Activated CD4-positive, CD25-positive, alpha-beta regulatory T cell treated with anti-CD3 and anti-CD28 coated beads, Interleukin-2, amount 50 U/mL, for 72 hours (primary cell): ENCODE results near the gene CNTNAP3B.
"Not testable (repeated sequence)": the region's sequence is repeated elsewhere in the genome, so short reads cannot be mapped to it uniquely, and the experiment has no call there.

Experiments
- DNase-seq: peaks from one replicate; pipeline ENCODE4 v3.0.0; 2021

Gene CNTNAP3B

DNA sequence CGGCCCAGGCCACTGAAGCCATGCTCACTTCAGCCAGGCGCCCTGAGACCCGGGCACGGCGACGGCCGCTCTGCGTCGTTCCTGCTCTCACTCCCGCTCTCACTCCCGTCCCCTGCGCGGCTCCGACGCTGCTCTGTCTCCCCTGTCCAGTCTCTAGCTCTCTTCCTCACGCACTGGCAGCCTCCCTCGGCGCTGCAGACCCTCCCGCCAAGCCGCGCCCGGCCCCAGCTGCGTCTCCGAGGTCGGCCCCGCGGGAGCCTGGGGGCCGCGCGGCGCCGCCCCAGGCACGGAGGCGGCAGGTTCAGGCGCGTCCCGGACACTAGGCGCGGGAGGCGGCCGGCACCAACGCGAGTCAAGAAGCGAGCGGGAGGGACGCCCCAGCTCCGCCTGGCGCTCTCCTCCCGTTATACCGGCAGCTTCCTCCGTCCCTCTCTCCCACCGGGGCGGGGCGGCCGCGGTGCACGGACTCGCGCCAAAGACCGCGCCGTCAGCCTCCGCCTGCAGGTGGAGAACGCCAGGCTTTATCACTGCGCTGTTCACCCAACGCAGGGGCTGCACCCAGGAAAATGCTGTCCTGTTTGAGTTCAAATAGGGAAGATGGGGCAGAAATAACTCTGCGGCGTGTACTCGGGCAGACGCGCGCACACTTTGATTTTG is at the start of gene CNTNAP3B:
Gene CNTNAP3B (minus strand): TSS at position 354 of the 657 bp plus-strand sequence. CDS start 332 bp downstream, at position 22.
- not testable (repeated sequence) for DNase-seq

DNA sequence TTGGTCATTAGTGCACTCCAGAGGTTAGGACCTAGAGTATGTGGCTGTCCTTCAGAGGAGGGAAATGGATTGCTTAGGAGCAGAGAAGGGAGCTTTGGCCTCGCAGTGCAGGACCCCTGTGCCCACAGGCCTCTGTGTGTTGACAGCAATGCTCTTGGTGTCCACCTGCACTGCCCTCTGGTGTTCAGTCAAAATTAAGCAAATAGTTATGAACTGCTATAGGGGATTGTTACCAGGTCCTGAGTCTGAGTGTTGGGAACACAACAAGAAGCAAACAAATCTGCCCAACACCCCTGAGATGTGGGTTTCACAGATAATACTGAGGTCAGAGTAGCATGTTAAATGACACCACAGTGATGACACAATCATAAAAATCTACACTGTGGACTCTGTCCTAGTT is 31.1 kb upstream of the CNTNAP3B start:
- DNase-seq: not testable (repeated sequence)

DNA sequence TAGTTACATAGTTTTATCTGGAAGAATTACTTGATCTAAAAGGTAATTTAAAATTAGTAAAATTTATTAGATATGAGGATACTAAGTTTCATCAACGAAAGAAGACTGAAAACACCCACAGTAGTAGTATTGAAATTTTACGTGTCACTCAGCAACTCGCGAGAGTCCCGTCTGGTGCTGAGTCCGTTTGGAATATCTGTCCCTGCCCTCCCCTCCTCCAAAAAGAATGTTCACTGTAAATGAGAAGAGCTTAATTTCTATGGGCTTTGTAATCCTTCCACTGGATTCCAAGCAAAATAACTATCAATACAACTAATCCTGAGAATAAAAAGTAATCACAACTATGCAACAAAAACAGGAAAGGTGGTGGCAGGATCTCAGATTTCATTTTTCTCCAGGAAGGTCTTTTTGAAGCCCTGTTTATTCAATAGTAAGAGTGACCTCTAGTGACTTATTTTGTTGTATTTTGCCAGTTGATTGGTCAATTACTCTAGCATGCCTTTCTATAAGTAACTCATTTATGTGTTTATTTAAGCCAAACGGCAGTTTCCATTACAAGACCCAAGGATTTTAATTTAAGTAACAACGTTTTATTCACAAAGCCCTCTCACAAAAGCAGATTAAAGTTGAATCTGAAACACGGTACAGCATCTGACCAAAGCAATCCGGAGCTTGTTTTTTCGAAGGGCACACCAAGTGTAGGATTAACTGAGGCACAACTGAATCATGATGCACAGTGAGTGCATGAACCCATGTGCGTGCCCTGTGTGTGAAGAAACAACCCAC is 2.0 kb downstream of the CNTNAP3B start:
- DNase-seq: not testable (repeated sequence)

DNA sequence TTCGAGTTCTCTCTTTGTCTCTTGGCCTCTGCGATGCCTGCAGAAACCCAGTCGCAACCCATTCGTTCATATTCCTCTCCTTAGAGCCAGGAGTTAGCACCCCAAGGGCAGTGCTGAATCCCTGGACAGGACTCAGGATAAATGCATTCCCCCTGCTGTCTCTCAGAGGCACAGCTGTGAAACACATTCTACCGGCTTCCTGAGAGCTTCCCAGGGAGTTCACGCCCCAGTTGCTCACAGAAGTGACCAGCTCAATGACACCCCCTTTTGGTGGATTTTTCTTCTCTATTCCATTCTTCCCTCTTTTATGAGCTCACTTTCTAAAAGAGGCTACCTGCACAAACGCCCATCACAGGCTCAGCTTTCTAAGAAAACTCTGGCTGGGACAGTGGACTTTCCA is 8.2 kb downstream of the CNTNAP3B start:
- not testable (repeated sequence) for DNase-seq

DNA sequence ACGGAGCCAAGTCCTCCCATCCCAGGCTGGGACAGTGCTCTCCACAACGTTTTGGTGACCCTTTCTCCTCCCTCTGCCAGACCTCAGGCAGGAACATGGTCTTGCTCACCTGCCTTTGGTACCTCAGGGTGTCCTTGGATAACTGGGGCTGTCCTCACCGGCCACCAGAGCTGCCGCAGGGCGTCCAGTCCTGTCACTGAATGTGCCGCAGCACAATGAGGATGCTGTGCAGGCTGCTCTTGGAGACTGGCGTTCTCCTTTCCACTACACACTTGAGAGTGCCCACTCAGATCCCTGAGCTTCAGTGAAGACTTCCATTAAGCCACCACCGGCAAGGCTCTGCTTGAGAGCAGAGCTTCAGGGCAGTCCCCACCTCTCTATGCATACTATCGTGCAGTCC is 33.3 kb downstream of the CNTNAP3B start:
- not testable (repeated sequence) for DNase-seq

DNA sequence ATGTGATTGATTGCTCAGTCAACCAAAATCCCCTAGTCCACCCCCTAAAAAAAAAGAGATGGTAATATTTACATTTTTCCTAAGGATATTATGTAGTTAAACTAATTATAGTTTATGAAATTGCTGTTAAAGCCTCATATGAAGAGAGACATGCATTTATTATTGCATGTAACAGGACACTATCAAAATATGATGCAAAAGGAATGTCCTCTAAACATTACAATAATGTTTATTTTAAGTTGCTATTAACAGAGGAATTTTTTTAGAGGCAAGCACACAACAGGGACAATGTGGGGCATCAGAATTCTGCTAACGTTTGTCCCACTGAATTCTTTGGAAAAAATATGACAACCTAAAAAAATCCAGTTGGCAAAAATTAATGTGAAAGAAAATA is 44.7 kb downstream of the CNTNAP3B start:
- not testable (repeated sequence) for DNase-seq

DNA sequence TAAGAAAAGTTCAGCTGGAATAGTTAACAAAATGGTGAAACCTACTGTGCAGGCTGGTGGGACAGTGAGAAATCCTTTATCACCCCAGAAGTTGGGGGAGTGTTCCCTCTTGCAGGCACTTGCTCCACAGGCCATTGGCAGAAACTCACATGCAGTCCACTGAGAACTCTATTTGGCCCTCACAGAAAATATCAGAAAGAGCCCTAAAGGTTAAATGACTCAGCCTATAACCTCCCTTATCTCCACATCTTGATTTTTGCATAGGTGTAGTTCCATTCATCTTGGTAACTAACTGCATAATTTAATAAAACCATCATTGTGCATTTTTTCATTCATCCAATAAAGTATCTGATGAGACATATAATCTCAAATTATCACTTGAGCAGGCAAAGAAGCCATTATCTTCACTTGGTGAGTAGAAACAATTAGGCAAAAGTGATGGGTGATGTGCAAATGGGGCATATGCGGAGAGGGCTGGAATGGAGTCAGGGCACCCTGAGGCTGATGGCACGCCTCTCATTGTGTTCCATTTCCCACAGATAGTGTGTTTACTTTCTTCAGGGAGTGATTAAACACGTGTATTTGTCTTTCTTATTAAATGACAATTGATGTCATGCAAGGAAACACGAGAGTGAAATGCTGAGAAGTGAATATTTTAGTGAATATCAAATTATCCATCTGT is 45.2 kb downstream of the CNTNAP3B start:
- not testable (repeated sequence) for DNase-seq

DNA sequence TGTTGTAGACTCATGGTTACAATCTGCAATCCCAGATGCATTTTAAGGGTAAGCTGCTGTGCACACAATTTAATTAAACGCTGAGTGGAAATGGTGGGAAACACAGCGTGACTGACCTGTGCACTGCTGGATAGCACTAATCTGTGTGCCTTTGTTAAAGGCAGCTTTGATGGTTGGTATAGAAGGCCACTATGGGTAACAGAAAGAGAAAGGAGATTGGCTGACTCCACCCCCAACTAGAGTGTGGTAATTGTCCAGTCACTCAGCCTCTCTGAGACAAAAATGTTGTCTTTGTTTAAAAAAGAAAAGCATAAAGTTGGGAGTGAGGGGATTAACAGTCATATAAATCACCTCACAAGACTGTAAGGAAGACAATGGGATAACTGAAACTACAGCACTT is 48.9 kb downstream of the CNTNAP3B start:
- not testable (repeated sequence) for DNase-seq

DNA sequence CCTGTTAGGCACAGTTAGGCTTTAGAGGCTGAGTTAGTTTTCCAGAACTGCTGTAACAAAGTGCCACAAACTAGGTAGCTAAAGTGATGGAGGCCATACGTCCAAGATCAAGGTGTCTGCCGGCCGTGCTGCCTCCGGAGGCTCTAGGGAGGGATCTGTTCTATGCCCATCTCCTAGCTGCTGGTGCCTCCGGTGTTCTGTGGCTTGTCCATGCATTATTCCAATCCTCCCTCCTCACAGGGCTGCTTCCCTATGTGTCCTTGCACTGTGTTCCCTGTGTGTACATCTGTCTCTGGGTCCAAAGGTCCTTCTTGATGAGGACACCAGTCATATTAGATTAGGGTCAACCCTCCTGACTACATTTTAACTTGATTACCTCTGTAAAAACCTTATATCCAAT is 54.4 kb downstream of the CNTNAP3B start:
- DNase-seq: not testable (repeated sequence)

DNA sequence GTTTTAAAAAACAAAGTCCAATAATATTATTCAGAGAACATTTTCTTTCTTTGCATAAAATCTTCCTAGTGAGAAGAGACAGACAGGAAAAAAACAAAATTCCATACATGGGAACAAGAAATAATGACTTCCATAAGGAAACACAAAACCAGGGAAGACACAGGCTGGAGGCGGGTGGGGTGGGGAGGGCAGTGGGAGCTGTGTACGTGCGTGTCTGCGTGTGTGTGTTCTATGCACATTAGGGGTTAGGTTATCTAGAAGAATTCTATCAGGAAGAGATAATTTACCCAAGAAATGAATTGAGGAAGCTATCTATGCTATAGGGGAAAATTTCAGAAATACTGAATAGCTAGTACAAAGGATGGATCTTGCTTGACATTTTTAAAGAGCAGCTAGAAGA is 58.2 kb downstream of the CNTNAP3B start:
- not testable (repeated sequence) for DNase-seq

DNA sequence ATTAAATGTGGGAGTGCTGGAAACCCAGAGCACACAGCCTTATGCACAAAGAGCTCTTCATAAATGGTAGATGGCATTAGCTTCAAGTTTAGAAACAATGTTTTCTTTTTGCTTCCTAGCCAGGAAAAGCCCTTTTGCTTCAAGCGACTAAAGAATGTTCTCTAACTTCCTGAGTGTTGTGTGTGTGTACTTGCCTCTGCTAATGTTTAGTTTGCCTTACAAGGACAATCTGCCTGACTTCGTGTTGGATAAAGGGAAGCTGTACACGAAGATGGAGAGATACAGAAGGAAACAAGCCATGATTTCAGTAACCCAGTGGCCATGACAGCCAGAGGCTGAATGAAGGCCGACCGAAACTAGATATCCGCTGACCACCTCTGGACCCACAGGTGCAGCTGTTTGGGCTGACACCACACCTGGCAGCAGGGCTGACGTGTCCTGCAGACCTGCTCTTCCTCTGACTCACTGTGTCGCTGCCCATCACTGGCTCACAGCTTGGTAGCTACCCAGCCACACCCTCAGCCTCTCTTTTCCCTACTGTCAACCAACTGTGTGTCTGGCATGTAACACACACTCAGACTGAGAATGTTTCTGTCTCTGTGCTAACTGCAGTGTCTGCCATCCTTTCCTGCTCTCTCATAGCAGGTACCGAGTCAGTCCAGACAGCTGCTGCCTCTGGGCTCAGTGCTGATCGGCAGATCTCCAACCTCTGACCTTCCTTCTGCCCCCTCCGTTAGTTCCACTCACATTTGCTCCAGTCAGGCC is 59.0 kb downstream of the CNTNAP3B start:
- DNase-seq: not testable (repeated sequence)

DNA sequence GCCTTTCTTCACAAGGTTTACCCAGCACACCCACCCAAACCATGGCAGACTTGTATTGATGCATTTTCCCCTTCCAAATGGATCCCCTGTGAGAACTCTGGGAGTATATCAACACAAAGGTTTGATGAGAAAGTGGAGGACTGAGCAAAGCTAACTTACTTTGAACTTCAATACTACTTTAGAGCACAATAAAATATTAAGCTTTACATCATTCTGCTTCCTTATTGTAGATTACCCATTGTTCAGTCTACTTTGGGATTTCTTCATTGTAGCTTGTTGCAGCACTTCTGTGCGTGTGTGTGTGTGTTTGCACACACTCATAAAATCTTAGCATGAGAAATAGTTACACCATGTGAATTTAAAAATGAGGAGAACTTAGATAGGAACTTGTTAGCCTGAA is 75.4 kb downstream of the CNTNAP3B start:
- not testable (repeated sequence) for DNase-seq

DNA sequence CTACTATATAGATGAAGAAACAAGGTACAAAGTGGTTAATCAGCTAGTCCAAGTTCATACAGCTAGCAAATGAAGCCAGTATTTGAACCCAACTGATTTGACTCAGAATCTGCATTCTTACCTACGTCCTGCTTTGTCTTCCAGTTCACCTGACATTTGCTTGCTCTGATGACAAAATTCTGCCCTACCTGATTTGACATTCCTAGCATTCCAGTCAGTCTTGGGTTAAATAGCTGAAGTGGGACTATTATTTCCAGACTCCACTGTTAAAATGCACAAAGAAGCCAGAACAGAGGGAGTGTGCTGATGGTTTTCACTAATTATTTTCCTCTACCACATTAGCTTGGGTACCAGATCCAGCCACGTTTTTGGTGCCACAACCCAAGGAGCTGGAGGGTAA is 78.5 kb downstream of the CNTNAP3B start:
- DNase-seq: not testable (repeated sequence)

DNA sequence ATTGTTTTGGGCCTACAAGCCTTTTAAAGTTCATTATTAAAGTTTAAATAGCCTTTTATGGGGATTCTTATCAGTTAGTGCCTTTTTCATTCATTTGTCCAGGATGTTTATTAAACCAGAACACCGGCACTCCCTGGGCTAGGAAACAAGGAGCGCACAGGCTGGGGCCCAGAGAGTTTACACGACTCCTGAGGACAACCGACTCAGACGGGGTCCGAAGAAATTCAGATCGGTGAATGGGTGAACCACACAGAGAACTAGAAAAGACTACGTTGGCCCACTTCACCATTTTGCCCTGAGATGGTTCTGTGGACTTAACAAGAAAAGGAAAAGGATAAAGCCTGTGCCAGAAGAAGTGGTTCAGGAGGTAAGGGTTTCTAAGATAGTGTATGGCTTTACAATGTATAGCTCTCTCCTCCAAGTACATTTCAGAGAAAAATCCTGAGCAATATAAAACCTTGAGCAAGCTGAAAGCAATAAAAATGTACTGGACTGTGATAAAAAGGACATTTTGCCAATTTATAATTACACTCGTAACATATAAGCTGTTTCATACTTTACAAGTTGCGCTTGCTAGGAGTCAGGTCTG is 84.7 kb downstream of the CNTNAP3B start:
- DNase-seq: not testable (repeated sequence)

DNA sequence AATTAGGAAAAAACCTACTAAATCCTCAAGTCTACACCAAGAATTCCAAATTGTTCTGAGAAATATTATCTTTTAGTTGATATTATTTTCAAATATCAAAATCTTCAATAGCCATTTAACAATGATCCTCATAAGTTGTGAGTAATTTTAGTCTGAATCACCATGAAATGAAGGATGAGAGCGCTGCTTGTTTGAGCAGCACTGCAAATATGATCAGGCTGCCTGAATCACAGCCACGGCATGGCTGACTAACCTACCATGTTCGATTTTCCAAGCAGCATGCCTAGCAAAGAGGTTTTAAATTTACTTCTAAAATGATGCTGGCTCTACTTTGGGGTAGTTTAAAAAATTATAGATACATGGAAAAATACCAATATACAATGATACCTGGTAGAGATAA is 95.7 kb downstream of the CNTNAP3B start:
- not testable (repeated sequence) for DNase-seq

DNA sequence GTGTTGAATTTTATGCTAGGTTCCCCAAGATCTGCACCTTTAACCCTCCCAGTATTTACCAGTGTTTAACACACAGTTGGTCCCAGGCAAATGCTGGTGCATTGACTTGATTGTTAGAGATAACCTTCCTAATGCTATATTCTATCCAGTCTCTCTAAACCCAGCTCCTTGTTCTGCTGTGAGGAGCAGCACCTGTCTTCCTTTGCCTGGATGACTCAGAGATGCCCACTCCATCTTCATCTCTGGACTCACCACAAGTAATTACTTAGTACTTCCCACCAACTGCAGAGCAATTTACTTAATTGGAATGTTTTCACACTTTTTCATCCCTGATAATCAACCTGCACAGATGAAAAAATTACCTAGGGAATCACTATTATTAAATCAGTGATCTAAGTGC is 108.6 kb downstream of the CNTNAP3B start:
- not testable (repeated sequence) for DNase-seq

DNA sequence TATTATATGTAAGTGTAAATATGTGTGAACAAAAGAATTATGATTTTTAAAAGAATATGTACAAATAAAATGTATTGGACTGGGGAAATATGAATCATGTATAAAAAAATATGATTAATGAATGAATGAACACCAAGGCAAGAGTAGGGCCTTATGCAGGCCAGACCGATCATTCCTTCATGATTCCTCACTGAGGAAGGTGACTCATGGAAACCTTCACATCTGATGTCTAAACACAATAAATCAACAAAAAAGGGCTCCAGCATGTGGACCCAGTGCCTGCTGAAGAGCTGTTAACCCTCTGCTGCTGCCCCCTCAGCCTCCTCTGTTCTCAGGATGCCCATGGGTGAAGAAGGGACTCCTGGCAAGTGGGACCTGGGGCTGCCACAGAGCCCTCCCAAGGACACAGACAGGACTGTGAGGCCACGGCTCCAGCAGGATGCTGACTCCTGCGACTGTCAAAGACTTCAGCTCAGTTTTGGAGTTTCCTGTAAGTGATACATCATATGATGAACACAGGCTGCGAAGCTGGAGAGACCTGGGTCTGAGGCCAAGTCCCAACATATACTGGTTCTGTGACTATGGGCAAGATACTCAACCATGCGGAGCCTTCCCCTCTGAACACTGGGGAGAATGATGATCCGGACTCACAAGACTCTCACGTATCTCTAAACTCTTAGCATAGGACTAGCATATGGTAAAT is 110.9 kb downstream of the CNTNAP3B start:
- DNase-seq: not testable (repeated sequence)

DNA sequence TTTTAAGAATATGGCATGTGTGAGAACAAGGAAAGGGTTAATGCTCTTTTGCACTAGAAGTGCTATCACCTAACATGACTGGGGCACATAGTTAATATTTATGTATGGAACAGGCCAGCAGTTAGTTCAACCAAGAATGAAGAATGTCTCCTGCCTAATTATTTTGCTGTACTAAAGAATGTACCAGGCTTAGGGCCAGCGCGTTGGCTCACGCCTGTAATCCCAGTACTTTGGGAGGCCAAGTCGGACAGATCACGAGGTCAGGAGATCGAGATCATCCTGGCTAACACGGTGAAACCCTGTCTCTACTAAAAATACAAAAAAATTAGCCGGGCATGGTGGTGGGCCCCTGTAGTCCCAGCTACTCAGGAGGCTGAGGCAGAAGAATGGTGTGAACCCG is 114.9 kb downstream of the CNTNAP3B start:
- not testable (repeated sequence) for DNase-seq

DNA sequence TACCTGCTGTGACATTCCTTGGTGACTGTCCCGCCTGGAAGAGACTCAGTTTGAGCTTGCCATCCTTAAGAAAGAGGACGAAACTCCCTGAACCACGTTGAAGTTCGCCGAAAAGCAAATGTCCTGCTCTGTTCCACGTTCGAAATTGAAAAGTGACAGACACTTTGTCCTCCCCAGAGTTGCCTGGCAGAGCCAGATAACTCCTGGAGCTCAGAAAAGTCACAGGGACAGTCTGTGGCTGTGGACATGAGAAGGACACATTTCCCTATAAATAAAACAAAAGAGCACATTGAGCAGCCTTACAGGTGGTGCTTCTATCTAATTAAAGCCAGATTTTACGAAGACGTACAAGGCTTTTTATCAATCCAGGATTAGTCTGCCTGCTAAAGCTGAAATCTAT is 137.6 kb downstream of the CNTNAP3B start:
- not testable (repeated sequence) for DNase-seq

DNA sequence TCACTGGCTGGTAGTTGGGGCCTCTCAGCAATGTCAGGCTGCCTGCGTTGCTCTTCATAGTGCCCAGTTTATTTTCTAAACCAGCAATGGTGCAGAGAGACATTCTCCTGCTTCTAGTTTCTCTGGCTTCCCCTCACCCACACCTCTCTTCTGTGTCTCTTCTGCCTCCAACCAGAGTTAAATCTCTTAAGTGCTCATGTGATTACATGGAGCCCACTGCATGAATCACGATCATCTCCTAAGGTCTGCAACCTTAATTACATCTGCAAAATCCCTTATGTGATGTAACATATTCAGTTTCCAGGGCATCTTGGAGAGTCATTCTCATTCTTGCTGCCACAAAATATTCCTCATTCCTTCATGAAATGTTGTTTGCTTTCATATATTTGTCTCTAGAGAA is 149.0 kb downstream of the CNTNAP3B start:
- DNase-seq: not testable (repeated sequence)

DNA sequence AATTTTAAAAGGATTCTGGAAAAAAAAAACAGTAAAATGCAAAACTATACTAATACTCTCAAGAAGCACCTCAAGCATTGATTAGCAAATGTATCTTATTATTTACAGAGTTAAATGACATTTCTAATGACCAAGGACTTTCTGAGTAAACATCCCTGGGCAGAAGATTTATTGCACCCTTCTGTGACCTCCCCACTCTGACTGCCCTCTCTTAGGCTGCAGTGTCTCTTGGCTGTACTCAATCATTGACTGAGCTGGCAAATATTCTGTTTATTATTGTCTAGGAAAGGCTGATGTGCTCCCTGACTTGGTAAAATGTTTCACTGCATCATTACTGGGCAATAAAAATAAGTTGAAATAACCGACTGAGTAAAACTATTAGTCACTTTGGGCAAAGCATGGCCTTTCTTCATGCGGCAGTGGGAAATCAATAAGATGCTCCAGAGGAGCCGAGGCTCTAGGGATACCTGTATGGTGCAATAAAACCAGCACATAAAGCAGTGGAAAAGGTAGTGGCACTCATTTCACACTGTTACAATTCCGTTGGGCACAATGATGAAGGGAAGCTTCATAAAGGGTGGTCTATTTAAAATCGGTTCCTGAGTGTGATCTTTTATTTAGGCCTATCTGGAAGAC is 151.1 kb downstream of the CNTNAP3B start:
- DNase-seq: not testable (repeated sequence)
